ENCODE results near the gene SCP2. TPM values are rescaled to one million over a fixed set of nuclear protein-coding genes. Genes with fewer than 3 reads are reported as not detected.

SCP2 gene
- total RNA-seq, 2 experiments from 2014 or later: 22.7 to 27.0 TPM

DNA sequence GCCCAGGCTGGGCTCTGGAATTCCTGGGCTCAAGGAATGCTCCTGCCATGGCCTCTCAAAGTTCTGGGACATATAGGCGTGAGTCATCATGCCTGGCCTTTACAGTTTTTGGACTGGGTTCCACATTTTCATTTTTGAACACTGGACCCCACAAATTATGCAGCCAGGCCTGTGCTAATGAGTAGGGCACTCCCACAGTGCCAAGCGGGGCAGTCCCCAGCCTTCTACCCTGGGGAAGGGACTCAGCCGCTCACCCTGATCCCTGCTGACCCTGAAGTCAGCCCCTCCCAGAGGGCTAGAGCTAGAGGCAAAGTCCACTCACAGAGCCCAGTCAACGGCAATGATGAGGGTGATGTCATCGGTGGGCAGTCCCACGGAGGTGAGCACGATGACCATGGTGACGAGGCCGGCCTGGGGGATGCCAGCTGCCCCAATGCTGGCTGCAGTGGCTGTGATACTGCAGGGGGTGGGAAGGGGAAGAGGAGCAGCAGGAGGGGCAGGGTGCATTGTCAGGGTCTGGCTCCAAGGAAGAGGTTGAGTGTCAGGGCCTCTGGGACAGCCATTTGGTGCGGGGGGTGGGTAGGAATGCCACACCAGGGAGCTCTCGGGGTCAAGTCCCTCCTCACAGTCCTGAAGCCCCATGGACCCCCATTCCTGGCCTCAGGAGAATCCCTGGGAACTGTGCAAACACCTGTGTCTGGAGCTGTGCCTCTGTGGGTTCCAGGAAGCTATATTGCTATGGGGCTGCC lies 162.6 kb downstream of the SCP2 start:
- Histone ChIP-seq H3K27ac (ENCODE audit: low read depth in 1 of 2, low read length in 2 of 2) (no peak overlapping the region), H3K4me1 (ENCODE audit: insufficient read depth, low read length) (no peaks in the 10 kb centered on the region), H3K36me3 (ENCODE audit: insufficient read depth, low read length) (no peaks in the 10 kb centered on the region), H3K4me3 (ENCODE audit: low read length) (no peak overlapping the region), H3K9me3 (ENCODE audit: control insufficient read depth in 1 of 2, insufficient read depth in 1 of 2, low read length in 2 of 2) (no peaks in the 10 kb centered on the region), H3K27me3 (ENCODE audit: control insufficient read depth in 1 of 2, insufficient read depth in 2 of 2, low read length in 2 of 2) (no peaks in the 10 kb centered on the region)
- H3K4me3 Mint-ChIP-seq: no peak overlapping the region
- TF ChIP-seq, protein P1, sequence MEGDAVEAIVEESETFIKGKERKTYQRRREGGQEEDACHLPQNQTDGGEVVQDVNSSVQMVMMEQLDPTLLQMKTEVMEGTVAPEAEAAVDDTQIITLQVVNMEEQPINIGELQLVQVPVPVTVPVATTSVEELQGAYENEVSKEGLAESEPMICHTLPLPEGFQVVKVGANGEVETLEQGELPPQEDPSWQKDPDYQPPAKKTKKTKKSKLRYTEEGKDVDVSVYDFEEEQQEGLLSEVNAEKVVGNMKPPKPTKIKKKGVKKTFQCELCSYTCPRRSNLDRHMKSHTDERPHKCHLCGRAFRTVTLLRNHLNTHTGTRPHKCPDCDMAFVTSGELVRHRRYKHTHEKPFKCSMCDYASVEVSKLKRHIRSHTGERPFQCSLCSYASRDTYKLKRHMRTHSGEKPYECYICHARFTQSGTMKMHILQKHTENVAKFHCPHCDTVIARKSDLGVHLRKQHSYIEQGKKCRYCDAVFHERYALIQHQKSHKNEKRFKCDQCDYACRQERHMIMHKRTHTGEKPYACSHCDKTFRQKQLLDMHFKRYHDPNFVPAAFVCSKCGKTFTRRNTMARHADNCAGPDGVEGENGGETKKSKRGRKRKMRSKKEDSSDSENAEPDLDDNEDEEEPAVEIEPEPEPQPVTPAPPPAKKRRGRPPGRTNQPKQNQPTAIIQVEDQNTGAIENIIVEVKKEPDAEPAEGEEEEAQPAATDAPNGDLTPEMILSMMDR (IDR thresholded peaks at IDR 0.05): no peak
- POLR2A ChIA-PET: no interaction called here
- intact Hi-C loops (cut with DNase I, micrococcal nuclease): no loop called here
- no peaks in the 10 kb centered on the region for H3K4me1 Mint-ChIP-seq (ENCODE audit: low read depth)
- H3K27ac Mint-ChIP-seq: no peak overlapping the region
- ATAC-seq (ENCODE audit: poor library complexity) (no peak), DNase-seq (no peak)
- CTCF ChIA-PET: no interaction called here
- H3K27me3 Mint-ChIP-seq: no peaks in the 10 kb centered on the region
- no peaks in the 10 kb centered on the region for H3K36me3 Mint-ChIP-seq (ENCODE audit: low read depth)
- no peaks in the 10 kb centered on the region for H3K9me3 Mint-ChIP-seq

DNA sequence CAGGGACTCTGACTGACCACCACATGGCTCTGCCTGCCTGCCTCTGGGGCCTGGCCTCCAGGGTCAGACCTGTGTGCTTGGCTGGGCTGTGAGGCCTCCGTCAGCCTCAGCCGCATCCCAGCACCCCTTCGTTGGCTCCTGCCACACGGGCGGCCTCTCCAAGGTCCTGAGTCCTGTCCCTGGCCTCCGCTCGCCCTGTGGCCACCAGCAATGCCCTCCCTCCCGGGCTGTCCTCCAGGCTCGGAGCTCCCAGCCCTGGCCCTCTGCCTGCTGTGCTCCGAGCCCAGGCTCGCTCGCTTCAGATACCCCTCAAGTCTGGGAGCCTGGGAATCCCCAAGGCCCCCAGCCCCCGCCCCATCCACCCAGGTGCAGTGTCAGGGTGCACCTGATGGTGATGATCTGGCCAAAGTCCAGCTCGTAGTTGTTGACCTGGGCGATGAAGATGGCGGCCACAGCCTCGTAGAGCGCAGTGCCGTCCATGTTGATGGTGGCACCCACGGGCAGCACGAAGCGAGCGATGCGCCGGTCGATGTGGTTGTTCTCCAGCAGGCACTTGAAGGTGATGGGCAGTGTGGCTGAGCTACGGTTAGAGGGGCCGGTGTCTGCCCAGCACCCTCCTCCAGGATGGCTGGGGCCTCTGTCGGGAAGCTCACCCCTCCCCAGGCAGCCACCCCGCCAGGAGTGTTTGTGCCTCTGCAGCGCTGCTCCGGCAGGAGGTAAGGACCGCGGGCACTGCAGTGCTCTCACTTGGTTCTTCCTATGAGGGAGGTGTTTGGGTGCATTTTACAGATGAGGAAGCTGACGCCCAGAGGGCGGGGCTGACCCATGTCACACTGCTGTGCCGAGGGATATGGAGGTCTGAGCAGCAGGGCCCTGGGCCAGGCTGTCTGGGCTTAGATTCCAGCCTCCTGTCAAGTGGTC lies 163.4 kb downstream of the SCP2 start:
- peak in 1 of 14 experiments; percentile 35 for DNase-seq
- Mint-ChIP-seq H3K36me3 (ENCODE audit: low read depth) (no peaks in the 10 kb centered on the region), H3K4me3 (no peak overlapping the region), H3K4me1 (ENCODE audit: low read depth) (no peaks in the 10 kb centered on the region), H3K27ac (no peak overlapping the region), H3K27me3 (no peaks in the 10 kb centered on the region), H3K9me3 (no peaks in the 10 kb centered on the region)
- POLR2A ChIA-PET: no interaction called here
- no peak for ATAC-seq (ENCODE audit: poor library complexity)
- intact Hi-C loops (cut with DNase I, micrococcal nuclease): no loop called here
- Histone ChIP-seq H3K4me1 (ENCODE audit: insufficient read depth, low read length) (no peaks in the 10 kb centered on the region), H3K27me3 (ENCODE audit: control insufficient read depth in 1 of 2, insufficient read depth in 2 of 2, low read length in 2 of 2) (no peaks in the 10 kb centered on the region), H3K4me3 (ENCODE audit: low read length) (no peak overlapping the region), H3K36me3 (ENCODE audit: insufficient read depth, low read length) (no peaks in the 10 kb centered on the region), H3K27ac (ENCODE audit: low read depth in 1 of 2, low read length in 2 of 2) (no peak overlapping the region), H3K9me3 (ENCODE audit: control insufficient read depth in 1 of 2, insufficient read depth in 1 of 2, low read length in 2 of 2) (no peaks in the 10 kb centered on the region)
- TF ChIP-seq, protein P1 (IDR thresholded peaks at IDR 0.05): no peak
- CTCF ChIA-PET: no interaction called here

DNA sequence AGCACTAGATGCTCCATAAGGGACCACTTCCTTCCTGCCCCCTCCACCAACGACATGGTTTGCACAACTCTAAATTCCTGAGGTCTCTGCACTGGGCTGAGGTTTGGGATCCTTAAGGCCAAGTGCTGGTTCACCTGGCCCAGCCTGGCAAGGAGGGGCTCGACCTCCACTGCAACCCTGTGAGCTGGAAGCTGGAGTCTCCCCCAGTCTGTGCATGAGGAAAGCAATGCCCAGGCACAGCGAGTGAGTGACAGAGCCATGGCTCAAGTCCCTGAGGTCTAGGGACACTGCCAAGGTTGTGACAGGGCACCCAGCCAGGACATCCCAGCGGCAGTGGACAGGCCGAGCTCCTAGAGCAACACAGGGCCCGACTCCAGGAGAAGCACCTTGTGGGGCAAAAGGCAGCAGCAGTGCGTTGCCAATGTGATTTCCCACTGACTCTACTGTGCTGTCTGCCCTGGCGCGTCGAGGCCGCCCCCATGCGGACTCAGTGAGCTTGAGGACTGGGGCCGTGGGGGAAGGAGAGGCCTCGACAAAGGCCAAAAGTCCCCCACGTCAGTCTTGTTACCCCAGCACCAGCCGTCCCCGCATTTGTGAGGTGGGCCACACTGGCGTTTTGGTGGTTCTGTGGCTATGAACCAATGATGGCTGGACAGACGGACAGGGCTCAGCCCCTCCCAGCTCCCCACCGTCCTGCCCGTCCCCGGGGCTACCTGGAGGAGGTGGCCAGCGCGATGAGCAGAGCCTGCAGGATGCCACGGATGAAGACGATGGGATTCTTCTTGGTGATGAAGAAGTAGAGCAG lies 165.0 kb downstream of the SCP2 start:
- Mint-ChIP-seq H3K4me3 (no peak overlapping the region), H3K9me3 (no peaks in the 10 kb centered on the region)
- TF ChIP-seq, protein P1 (IDR thresholded peaks at IDR 0.05): no peak

More for the DNA sequence above, 165.0 kb downstream of the SCP2 start:
- H3K27ac ChIP-seq (ENCODE audit: low read depth in 1 of 2, low read length in 2 of 2): no peak overlapping the region
- no peaks in the 10 kb centered on the region for H3K4me1 ChIP-seq (ENCODE audit: insufficient read depth, low read length)
- Mint-ChIP-seq H3K4me1 (ENCODE audit: low read depth) (no peaks in the 10 kb centered on the region), H3K27ac (no peak overlapping the region), H3K27me3 (no peaks in the 10 kb centered on the region), H3K36me3 (ENCODE audit: low read depth) (no peaks in the 10 kb centered on the region)
- H3K36me3 ChIP-seq (ENCODE audit: insufficient read depth, low read length): no peaks in the 10 kb centered on the region
- POLR2A ChIA-PET: no interaction called here
- no peak for DNase-seq
- peaks cover 0 to 5% of the 10 kb centered on the region in 2 experiments for H3K9me3 ChIP-seq (ENCODE audit: control insufficient read depth in 1 of 2, insufficient read depth in 1 of 2, low read length in 2 of 2)
- H3K27me3 ChIP-seq (ENCODE audit: control insufficient read depth in 1 of 2, insufficient read depth in 2 of 2, low read length in 2 of 2): no peaks in the 10 kb centered on the region
- ATAC-seq (ENCODE audit: poor library complexity): no peak
- CTCF ChIA-PET: no interaction called here
- H3K4me3 ChIP-seq (ENCODE audit: low read length): no peak overlapping the region
- intact Hi-C loops (cut with DNase I, micrococcal nuclease): no loop called here

All from CD4-positive, alpha-beta T cell (primary cell).